ENCODE results near the gene SP5. TPM values are rescaled to one million over a fixed set of nuclear protein-coding genes. Genes with fewer than 3 reads are reported as not detected.

SP5 gene
- total and polyA plus RNA-seq, 10 donors, result 0.06 to 0.20 TPM; not detected in 8

Small RNA genes lying within 50 kb of the gene (small RNA-seq; reads per million reads assigned to genes)
- gene RF02271, result 0 reads per million in 4 donors

Other genes starting within 250 kb of the SP5 start
- not detected for gene ERICH2, start 55.0 kb downstream of the SP5 start, total RNA-seq
- gene ERICH2, start 55.0 kb downstream of the SP5 start, polyA plus RNA-seq, result under 1 TPM in 1 of 3 donors, not detected in 2; 0.14 TPM
- gene GAD1, start 101.5 kb downstream of the SP5 start, total RNA-seq, result 1 to 10 TPM in 1 of 7 donors, under 1 TPM in 3, not detected in 3; 0.11 to 1.4 (median 0.45) TPM
- gene GAD1, start 101.5 kb downstream of the SP5 start, polyA plus RNA-seq, result under 1 TPM; 0.08 to 0.16 (median 0.13) TPM
- gene GORASP2, start 213.9 kb downstream of the SP5 start, total RNA-seq, result 10 to 100 TPM; 44.7 to 57.5 (median 55.6) TPM
- 10 to 100 TPM; 17.3 to 31.4 (median 22.2) TPM for gene GORASP2, start 213.9 kb downstream of the SP5 start, polyA plus RNA-seq